SK-N-MC (cell line): ENCODE measurements around the gene PLXNA1.

Source experiments
- EZH2 ChIP-seq: fragments of 200-600 bp; sonication (generic); IDR thresholded peaks from one replicate; pipeline ENCODE4 v1.6.1; 2017; ENCODE audit warnings: antibody characterized with exemption
- FOXP2 ChIP-seq: optimal IDR thresholded peaks from 2 replicates; pipeline ENCODE3; 2011; ENCODE audit warnings: mild to moderate bottlenecking, moderate library complexity; ENCODE audit not compliant: insufficient read depth; ENCODE audit errors: extremely low read length, control extremely low read depth
- POLR2AphosphoS5 ChIP-seq: IDR thresholded peaks from 2 replicates; pipeline ENCODE4 v1.6.1; 2012; ENCODE audit warnings: mild to moderate bottlenecking, low read depth, low read length, borderline replicate concordance

GRCh38 chr3:126999383-126999782 is 16.5 kb downstream of the PLXNA1 start:
- TF ChIP-seq POLR2AphosphoS5 (no peak), EZH2 (no peak), FOXP2 (no peak)
